Measurements from ENCODE around the gene CARM1.
"Not testable (repeated sequence)": the region's sequence is repeated elsewhere in the genome, so short reads cannot be mapped to it uniquely, and the experiment has no call there.

Gene CARM1

DNA sequence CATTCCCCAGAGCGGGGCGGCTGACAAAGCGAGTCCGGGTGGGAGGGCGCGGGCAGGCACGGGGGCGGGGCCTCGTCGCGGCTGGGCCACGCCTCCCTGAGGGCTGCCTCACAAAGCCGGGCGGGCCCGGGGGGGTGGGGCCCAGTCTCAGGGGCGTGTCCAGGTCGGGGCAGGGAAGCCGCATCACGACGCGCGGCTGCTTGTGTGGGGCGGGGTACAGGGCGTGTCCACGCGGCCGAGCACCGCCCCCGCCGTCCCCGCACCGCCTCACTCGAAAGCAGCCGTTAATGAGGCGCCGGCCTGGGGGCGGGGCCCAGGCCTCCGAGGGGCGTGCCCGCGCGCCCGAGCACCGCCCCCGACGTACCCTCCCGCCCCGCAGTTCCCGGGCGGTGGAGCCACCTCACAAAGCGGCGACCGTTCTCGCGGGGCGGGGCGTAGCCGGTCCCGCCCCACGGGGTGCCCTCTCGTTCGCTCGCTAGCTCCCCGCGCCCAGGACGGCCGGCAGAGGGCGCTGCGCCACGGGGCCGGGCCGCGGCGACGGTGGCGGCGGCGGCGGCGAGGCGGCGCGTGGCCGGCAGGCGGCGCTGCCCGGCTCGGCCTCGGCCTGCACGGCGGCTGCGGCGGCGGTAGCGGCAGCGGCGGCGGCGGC is at the start of gene CARM1:
Gene CARM1 (plus strand): TSS at position 599 of the 649 bp plus-strand sequence. CDS start 150 bp downstream, outside the sequence.
- DNase-seq: peak; percentile 99

DNA sequence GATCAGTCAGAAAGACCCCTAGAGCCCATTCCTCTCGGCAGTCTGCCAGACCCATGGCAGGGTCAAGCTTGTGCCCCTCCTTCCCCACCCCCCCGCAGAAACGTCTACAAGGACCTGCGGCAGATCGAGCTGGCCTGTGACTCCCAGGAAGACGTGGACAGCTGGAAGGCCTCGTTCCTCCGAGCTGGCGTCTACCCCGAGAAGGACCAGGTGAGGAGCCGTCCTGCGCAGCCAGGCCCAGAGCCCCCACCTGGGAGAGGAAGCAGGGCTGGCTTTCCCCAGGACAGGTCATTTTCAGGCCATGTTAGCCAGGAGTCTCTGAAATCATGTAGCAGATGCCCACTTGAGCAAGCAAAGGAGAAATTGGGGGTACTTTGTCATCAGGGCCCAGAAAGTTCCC is 47.7 kb upstream of the CARM1 start:
- no peak for DNase-seq

DNA sequence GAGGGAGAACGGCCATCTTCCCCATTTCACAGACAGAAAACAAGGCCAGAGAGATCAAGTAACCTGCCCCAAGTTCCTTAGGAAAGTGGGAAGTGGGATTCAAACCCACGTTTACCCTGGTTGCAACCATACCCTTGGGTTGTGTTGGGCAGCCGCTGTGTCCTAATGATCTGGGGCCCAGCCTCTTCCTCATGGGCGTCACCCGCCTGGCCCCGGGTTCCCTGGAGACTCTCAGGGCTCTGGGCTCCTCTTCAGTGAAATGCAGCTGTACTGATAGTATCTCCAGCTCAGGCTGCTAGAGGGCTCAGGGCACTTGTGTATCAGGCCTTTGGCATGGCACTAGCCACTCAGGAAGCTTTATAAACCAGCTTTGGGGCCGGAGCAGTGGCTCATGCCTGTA is 45.1 kb upstream of the CARM1 start:
- DNase-seq: no peak

DNA sequence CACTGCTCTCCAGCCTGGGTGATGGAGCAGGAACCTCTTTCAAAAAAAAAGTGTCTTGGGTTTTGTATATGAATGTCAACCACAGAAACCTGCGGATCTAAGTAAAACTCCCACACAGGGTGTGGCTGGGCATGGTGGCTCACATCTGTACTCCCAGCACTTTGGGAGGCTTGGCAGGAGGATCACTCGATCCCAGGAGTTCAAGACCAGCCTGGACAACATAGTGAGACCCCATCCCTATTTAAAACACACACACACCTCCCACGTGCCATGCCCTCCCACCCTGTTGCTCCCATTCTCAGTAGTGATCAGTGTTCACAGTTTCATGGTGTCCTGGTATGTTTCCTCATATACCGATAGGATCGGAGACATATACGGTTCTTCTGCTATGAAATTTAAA is 44.5 kb upstream of the CARM1 start:
- DNase-seq: no peak

DNA sequence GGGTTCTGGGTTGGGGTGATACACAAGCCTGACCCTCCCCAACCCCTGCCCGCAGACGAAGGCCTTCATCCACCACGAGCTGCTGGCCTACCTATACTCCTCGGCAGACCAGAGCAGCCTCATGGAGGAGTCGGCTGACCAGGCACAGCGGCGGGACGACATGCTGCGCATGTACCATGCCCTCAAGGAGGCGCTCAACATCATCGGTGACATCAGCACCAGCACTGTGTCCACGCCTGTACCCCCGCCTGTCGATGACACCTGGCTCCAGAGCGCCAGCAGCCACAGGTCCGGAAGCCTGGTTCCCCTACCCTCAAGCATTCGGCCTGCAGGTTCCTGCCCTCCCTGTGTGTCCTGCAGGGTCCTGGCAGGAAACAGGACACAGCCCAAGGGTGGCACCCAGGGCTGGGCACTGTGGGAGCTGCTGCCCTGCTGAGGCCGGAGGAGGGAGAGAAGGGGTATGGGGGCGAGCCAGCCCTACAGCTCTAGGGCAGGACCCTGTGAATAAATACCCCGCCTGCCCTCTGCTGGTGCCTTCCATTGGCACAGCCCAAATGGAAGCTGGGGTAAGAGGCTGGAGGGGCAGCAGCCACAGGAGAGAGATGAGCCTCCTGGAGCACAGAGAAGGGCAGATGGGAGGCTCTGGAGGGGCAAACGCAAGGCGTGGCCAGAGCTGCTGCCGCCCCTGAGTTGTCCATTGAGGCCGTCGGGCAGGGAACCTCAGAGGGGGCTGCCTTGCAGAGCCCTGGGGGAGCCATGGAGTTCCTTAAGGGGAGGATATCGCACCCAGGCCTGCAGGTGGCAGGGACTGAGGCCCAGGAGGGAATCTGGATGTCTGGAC is 42.2 kb upstream of the CARM1 start:
- no peak for DNase-seq

DNA sequence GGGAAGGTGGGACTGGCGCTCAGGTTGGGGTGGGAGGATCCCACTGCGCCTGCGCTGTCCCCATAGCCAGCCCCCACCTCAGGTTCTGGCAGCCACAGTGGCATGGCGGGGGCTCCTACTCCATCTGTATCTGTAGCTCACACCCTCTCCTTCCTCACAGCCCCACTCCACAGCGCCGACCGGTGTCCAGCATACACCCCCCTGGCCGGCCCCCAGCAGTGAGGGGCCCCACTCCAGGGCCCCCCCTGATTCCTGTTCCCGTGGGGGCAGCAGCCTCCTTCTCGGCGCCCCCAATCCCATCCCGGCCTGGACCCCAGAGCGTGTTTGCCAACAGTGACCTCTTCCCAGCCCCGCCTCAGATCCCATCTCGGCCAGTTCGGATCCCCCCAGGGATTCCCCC is 41.4 kb upstream of the CARM1 start:
- DNase-seq: no peak

DNA sequence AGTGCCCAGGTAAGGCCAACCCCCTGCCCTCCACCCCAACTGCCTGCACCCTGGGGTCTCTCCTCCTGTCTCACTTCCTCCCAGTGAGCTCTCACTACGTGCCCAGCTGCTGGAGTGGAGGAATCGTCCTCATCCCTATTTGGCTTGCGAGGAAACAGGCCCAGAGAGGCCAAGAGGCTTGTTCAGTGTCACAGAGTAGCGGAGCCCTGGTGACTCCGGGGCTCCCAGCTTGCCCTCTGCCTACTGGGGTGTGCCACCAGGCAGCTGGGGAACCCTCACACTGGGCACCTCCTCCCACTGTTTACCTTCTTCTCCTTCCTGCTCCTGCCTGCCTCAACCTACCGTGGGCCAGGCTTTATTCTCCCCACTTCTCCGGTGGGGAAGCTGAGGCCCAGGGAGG is 41.0 kb upstream of the CARM1 start:
- no peak for DNase-seq

DNA sequence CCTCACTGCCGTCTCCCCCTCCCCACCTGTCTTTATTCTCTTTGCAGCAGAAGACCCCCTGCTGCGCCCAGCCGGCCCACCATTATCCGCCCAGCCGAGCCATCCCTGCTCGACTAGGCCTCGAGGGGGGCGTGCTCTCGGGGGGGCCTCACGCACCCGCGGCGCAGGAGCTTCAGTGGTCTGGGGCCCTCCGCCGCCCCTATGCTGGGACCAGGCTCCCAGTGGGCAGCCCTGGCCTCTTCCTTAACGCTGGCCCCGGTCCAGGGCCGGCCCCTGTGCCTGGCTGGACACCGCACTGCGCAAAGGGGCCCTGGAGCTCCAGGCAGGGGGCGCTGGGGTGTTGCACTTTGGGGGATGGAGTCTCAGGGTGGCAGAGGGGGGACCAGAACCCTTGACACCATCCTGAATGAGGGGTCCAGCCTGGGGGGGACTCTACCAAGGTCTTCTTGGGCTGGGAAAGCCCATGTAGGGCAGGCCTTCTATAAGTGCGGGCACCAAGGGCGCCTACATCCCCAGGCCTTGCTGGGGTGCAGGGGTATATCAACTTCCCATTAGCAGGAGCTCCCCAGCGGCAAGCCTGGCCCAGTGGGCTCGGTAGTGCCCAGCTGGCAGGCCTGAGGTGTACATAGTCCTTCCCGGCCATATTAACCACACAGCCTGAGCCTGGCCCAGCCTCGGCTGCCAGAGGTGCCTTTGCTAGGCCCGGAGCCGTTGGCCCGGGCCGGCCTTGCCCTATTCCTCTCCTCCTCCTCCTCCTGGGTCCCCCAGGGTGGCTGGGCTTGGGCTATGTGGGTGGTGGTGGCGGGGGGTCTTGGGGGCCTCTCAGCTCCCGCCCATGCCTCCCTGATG is 40.2 kb upstream of the CARM1 start:
- DNase-seq: no peak

DNA sequence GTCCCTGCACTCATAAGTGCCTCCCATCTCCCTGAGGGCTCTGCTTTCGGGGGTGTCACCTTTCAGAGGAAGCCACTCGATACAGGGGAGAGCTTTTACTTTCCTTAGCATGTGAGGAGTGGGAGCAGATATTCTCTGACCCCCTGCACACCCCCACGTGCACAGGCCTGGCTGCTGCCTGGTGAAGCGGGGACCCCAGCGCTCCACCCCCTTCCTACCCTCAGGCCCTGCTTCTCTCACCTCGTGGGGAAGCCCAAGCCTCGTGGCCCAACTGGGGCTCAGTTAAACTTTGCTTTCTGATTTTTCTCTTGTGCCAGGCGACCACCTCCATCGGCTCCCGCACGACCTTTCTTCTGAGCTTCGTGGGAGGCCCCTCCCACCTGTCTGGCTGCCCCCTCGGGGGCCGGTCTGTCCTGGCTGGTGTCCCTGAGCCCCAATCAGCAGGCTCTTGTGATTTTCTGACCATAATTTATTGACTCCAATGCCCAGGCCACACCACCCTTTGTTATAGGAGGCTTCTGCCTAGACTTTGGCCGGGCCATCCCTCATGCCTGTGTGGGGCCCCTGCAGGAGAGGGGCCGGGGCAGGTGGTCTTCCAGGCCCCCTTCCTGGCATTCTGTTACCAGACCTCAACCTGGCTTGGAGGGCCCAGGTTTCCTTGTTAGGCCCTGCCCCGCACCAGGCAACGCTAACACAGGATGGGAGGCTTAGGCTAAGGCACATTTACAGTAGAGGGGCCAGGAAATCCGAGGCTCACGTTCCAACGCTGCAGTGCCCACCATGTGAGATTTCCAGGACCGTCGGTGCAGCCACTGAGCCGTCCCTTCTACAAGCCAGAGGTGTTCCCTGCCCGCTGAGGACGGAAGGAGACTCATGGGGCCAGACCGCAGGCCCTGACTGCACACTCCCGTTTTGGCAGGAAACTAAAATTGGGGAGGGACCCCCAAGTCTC is 39.1 kb upstream of the CARM1 start:
- no peak for DNase-seq

DNA sequence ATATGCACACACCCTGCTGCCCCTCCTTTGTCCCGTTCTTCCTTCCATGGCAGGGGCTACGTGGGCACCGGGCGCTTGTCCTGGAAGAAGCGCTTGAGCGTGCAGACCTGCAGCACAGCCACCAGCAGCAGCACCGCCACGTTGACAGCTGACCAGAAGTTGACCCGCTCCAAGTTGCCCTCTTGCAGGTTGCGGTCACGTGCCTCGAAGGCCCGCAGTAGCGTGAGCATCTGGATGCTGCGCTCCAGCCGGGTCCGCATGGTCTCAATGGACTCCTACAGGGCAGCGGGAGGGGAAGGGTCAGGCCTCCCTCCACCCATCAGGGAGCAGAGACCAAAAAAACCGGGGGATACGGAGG is 38.4 kb upstream of the CARM1 start:
- no peak for DNase-seq

DNA sequence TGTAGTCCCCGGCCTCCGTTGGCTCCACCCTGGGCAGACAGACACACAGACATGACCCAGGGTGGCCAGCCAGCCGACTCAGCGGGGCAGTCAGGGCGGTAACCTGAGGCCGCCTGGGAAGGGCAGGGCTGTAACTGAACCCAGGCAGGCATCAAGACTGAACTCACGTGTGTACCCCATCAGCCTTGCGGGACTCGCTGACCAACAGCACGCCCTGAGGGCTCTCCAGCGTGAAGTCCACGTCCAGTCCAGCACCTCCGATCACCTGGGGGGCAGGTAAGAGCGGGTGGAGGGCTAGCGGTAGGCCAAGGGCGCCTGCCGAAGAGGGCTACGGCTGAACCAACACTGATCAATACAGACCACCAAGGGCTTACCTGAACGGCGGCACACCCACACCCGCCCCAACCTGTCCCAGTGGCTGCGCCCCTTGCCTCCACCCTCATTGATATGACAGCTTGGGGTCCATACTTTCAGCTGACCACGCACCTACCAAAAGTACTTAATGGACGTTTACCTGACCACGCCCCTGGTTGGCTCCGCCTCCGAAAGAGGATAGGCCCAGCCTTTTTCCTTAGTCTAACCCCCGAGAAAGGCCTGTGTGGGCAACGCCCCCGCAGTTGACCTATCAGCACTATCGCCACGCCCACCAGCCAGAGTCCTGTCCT is 36.1 kb upstream of the CARM1 start:
- no peak for DNase-seq

DNA sequence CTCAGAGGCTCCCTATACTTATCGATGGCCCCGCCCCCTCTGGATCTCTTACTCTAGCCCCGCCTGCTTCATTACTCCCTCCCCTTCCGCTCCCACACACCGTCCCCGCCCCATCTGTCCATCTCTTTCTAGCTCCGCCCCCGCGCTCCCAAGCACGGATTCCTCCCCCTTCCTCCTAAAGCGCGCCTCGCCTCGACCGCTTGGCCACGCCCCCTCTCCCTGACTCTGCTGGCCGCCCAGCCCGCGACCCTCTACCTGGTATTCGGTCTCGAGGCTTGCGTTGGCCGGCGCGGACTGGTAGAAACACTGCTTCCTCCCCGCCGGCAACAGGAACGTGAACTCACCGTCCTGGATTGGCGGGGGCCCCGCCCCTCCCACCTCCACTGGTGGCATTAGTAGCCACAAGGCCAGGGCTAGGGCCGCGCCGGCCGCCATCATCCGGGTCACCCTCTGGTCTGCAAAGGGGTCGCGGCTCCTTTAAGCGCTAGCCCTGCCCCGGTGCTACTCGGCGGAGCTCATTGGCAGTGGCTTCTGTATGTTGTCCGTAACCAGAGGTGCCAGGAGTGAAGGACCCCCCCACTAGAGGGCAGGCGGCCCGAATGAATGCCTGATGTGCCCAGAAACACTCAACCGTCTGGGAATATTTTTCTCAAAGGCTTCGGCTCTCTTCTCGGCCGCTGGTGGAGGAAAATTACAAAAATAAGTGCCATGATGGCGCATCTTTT is 35.4 kb upstream of the CARM1 start, which contains the start of gene TMED1:
Gene TMED1 (minus strand): TSS at position 459 of the 725 bp plus-strand sequence. CDS start 21 bp downstream, at position 438.
- peak; percentile 86 for DNase-seq

DNA sequence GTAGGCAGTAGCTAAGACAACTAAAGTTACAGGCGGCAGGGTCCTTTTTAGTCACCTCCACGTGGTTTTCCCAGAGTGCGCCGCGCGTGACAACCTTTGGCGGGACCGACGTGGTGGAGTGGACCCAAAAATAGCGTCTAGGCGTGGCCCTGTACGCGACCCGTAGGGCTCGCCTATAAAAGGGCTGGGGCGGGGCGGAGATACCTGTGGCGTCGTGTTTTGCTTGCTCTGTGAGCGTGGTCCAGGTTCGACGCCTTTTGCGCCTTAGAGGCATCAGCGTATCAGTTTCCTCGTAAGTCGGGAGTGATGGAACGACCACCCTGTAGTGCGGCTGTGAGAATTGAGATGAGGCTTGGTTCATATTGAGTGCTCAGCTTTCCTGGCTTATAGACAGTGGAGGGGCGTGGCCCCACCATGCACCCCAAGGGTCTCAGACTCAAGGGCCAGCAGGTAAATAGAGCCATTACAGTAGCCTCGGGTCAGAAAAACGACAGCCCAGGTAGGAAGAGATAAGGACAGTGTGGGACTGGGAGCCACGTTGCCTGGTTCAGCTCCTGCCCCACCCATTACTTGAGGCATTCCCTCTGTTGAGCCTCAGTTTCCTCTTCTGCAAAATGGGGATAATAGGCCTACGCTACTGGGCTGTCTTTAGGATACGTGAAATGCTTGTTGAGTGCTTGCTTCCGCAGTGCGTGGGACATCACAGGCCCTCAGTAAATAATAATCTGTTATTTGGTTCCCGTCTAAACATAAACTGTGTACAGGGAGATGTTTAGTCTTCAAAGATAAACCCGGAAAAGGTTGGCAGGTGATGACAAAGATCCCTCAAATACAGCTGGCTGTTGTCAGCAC is 34.6 kb upstream of the CARM1 start:
- DNase-seq: no peak

DNA sequence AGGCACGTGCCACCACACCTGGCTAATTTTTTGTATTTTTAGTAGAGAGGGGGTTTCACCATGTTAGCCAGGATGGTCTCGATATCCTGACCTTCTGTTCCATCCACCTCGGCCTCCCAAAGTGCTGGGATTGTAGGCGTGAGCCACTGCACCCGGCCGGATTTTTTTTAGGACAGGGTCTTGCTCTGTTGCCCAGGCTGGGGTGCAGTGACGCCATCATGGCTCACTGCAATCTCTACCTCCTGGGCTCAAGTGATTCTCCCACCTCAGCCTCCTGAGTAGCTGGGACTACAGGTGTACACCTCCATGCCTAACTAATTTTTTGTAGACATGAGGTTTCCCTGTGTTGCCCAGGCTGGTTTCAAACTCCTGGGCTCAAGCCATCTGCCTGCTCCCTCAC is 33.7 kb upstream of the CARM1 start:
- DNase-seq: not testable (repeated sequence)

DNA sequence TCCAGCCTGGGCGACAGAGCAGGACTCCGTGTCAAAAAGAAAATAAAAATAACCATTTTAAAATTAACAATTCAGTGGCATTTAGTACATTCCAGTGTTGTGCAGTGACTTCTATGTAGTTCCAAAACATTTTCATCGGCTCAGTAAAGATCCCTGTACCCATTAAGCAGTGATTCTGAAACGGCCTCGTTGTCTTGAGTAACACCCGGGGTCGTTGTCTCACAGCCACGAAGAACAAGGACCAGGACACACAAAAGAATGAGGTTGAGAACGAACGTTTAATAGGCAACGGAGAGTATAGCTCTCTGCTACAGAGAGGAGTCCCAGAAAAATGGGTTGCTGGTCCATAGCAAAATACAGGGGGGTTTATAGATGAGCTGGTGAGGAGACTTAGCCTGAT is 33.0 kb upstream of the CARM1 start:
- DNase-seq: no peak

DNA sequence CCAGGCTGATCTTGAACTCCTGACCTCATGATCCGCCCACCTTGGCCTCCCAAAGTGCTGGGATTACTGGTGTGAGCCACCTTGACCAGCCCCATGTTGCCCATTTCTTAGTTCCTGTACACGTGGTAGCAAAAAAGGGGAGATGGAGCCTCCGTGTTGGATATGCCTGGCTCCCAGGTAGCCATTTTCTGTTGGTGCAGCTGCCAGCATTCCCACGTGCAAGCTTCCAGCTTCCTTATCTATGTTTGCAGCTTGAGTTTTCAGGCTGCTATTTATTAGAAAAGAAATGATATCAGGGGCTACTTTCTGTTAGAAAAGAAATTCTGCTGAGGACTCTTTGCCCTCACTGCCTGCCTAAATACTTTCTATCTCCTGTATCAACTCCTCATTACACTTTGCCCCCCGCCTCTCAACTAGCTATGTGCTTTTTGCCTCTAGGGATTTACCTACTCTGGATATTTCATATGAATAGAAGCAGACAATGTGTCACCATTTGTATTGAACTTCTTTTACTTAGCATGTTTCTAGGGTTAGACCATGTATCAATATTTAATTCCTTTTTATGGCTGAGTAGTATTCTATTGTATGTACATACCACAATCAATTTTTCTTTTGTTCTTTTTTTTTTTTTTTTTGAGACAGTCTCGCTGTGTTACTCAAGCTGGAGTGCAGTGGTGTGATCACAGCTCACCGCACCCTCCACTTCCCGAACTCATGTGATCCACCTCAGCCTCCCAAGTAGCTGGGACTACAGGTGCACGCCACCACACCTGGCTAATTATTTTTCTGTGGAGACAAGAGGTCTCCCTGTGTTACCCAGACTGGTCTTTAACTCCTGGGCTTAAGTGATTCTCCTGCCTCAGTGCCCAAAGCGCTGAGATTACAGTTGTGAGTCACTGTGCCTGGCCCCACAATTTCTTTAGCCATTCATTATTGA is 32.0 kb upstream of the CARM1 start:
- no peak for DNase-seq

DNA sequence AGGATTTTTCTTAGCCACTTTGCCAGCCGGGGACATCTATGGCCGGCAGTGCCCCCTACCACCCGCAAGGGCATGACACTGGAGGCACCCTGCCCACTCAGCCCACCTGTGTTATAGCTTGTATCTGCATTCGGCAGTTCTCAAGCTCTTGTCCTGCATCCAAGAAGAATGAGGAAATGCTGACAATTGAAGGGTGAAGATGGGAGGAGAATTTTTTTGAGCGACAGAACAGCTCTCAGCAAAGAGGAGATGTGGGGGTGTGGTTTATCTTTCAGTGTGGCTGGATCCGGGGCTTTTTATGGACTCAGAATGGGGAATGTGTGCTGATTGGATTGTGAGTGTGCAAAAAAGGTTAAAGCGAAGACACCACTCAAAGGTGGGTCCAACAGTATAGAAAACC is 28.6 kb upstream of the CARM1 start:
- DNase-seq: no peak

DNA sequence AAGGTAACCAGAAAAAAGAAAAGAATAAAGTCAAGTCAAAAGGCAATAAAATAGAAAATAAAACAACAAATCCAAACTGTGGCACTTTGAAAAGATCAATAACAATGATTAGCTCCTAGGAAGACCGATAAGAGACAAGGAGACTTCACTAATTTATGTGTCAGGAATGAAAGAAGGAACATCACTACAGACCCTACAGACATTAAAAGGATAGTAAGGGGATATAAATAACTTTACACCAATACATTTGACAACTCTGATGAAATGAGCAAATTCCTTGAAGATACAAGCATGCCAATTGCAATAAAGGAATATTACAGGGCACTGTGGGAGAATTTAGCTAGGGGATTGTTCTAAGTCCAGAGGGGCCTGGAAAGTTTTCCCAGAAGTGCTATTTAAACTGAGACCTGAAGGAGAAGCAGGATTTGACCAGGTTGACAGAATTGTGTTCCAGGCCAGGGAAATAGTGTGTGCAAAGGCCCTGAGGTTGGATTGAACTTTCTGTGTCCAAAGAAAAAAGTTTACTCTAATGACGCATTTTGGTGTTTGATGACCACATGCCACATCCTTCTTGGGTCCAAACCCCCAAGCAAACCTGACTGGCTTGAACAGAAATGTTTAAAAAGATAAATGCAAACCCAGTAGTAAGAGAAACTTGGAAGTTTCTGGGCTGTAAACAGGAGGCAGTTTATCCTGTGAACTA is 24.7 kb upstream of the CARM1 start:
- no peak for DNase-seq

Data from activated effector memory CD4-positive, alpha-beta T cell treated with Interleukin-2 at 50 U/mL for 16 hours (primary cell).